Measurements from ENCODE around the gene CFAP299.

Gene CFAP299

DNA sequence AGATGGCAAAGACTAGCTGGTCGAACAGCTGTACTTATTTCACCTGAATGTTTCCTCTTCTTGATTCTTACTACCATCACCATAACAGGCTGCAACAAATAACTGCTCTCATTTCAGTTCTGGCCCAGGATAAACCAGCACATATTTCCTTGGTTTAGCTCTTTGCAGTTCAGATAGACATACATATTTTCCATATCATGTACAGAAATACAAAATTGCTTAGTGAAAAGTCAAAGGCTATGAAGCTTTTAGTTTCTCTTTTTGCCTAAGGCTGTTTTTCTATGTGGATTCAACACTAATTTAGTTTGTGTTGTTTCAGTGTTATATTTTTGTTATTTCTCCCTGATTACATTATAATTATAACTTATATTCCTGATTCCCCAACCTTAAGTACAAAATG is 591.4 kb downstream of the CFAP299 start:
- DNase-seq (ENCODE audit: low spot score), result no peak

DNA sequence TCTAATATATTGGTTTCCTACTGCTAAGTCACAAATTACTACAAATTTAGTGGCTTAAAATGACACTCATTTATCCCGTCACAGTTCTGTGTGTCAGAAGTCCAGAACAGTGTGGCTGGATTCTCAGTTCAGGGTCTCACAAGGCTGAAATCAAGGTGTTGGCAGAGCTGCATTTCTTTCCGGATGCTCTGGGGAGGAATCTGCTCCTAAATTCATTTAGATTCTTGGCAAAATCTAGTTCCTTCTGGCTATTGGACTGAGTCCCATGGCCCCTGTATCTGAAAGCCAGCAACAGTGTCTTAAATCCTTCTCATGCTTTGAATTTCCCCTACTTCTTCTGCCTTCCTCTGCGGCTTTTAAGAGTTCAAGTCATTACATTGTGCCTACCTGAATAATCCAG is 591.9 kb downstream of the CFAP299 start:
- no peak for DNase-seq (ENCODE audit: low spot score)

DNA sequence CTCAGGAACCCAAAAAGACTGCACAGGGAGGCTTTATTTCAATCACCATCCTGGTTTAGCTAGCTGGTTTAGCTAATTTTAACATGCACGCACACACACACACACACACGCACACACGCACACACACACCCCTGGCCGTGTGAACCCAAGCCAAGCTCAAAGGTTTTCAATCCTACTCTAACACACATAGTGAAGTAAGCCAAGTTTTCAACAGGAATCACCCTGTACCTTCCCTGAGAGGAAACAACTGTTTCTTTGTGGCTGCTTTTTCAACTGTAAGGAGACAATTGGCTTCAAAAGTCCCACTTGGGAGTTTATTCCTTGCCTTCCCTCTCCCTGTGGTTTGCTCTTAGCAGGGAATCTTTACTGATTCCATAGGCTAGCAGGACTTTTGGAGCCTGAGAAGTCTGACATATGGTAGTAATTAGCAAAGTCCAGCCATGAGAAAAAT is 596.1 kb downstream of the CFAP299 start:
- no peak for DNase-seq (ENCODE audit: low spot score)

DNA sequence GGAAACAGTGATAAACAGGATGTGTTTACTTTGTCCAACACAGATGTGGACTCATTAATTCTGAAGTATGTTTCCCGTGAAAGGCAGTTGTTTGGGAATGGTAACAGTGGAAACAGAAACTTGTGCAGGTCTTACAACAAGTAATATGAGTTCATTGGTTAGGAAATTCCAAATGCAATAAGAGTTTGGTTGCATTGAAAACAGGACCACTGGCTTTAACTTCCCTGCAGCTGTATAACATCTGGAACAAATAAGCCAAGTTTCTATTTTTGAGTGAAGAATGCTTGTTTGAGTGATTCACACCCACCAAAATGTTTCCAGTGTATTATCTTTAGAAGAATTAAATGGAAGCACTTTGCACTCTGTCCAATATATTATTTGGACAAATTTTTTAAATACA is 612.6 kb downstream of the CFAP299 start:
- DNase-seq (ENCODE audit: low spot score), result no peak

DNA sequence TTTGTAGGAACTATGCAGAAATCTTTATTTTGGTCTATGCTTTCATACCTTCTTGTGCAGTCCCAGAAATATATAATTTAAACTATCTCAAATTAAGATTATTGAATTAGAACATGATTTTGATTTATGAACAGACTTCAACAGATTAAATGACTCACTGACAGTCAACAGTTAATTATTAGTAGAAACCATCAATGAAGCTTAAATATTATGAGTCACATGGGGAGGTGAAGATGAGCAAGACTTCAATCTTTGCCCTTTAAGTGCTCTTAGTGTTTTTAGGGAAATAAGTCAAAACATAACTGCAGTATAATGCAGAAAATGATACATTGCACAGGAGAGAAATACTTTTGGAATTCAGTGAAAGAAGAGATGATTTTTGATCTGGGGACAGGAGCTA is 613.5 kb downstream of the CFAP299 start:
- DNase-seq (ENCODE audit: low spot score), result no peak

DNA sequence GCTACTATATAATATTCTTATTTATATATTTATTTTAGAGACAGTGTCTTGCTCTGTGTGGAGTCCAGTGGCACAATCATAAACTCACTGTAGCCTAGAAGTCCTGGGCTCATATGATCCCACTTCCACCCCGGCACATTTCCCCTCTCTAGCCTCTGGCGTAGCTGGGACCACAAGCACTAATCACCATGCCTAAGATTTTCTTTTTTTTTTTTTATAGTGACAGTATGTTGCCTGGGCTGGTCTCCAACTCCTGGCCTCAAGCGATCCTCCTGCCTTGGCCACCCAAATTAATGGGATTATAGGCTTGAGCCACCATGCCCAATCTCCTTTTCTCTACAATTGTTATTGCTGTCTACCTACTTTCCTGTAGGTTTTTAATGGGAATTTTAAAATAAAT is 620.9 kb downstream of the CFAP299 start:
- DNase-seq (ENCODE audit: low spot score), result no peak

DNA sequence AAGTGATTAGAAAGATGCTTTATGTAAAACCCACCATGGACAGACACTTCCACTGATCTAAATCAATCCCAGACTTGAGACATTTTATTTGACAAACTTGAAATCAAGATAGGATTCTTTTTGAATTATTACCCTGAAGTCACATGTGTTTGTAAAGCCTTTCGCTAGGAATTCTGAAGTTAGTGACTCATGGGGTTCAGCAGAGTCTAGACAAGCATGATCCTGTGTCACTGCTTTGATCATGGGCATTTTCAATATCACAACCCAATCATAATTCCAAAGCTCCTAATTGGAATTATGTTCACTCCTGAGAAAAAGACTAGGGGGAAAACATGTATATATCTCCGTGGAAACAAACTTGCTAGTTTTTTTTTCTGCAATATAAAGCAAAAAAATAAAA is 627.5 kb downstream of the CFAP299 start:
- no peak for DNase-seq (ENCODE audit: low spot score)

DNA sequence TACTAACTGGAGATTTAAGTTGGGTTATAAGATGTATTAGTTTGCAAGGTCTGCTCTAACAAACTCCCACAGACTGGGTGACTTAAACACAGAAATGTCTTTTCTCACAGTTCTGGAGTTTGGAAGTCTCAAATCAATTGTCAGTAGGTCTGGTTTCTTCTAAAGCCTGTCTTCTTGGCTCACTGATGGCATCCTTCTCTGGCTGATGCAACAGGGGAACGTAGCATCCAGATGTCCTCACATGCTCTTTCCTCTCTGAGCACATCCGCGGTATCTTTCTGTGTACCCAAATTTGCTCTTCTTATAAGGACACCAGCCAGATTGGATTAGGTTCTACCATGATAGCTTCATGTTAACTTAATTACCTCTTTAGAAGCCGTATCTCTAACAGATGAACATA is 631.8 kb downstream of the CFAP299 start:
- DNase-seq (ENCODE audit: low spot score), result no peak

DNA sequence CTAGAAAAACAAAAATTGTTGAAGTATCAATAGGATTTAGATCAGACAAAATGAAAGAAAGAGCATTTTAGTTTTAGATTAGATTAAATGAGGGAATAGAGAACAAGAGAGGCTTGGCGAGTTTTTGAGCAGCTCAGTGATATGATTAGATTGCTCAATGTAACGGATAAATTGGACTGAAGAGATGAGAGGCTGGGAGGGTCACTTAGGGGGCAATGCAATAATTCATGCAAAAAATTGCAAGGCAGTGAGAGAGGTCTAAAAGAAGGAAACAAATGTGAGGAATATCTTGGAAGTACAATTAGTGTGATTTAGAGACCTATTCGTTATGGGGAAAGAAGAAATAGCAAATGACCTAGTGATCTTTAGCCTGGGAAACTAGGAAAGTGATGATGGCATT is 644.7 kb downstream of the CFAP299 start:
- DNase-seq (ENCODE audit: low spot score), result no peak

DNA sequence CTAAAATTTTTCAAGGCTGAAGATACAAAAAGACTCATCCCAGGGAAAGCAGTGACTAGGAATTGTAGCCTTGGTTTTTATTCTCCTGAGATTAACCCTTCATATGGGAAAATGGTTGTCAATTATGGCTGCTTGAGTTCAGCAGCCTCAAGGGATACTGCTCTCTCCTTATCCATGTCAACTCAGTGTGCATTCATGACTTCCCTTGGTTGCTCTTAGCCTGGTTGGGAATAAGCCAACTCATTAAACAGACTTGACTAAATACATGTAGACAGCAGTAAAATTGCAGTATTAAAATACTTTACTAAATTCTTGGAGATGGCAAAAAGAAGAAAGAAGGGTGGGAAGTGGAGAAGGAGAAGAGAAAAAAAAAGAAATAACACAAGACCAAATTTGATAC is 650.5 kb downstream of the CFAP299 start:
- DNase-seq (ENCODE audit: low spot score), result no peak

DNA sequence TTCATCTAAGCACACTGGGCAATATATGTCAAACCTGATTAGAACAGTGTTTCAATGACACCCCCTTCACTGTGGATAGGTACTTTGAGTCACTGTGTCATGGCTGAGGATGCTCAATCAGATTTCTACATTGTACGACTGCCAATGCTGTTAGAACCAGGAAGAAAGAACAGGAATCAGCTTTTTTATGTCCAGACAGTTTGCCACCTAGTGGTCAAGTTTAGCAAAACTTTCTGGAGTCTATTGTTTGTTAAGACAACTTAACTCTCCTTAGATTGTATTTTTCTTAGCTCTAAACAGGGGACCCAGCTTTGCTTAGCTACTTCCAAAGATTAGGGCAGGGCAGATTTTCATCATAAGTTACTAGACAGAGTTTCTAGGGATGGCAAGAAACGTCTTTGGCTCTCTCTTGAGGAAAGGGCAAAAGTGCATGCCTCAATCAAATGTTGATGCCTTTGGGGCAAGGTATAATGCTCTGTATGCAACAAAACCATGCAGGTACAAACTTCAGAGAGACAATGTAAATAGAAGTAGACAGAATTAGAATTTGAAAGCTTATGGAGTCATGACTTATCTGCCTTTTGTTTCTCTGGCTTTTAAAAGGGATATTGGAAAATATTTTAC is 654.5 kb downstream of the CFAP299 start:
- DNase-seq (ENCODE audit: low spot score), result peak; percentile 64

DNA sequence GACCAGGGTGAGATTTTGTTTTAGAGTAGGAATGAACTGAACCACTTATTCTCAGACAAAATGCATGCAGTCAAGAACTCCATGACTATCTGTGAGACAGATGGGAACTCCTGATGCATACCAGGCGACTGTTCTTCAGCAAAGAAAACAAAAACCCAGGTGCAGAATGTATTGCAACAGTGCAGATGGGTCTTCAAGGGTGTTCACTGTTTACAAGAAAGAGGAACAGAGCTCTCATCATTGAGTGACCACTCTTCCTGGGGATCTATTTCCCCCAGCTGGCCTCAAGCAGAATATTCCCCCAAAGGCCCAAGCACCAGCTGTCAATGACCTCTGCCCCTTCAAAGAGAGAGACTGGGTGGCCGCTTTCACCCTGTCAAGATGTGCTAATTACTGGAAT is 655.3 kb downstream of the CFAP299 start:
- DNase-seq (ENCODE audit: low spot score), result no peak

DNA sequence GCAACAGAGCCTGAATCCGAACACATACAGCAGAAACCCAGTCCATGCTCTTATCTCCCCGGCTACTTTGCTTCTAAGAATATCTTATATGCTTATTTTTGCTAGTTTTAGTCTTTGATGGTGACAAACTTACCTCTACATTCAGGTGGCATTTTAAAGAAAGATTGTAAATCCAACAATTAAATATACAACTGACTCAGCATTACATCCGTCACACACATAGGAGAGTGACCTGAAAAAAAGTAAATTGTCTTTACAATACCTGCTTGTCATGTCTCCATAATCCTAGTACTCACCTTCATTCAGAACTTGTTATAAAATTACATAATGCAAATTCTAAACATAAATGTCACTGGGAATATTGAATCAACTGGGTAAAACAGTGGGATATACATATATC is 664.4 kb downstream of the CFAP299 start:
- DNase-seq (ENCODE audit: low spot score), result no peak

DNA sequence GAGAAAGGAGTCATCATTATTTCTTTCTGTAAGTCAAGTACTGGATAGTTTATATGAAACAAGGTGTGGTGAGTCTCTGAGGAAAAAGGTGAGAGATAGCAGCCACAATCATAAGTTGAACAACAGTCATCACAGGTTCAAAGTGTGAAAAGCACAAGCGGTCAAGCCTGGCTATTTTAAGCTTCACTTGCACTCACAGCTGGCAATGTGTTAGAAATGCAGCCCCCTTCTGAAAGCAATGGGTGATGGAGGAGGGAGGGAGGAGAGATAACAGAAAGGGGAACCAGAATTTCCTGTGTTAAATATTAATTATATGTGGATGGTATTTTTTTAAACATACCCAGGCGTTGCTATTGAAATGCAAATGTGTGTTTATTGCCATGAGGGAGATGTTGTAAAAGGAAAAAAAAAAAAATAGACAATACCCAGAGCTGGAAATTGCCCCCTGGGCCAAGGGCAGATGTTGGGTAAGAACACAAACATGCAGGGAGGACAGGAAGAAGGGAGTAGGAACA is 668.1 kb downstream of the CFAP299 start:
- no peak for DNase-seq (ENCODE audit: low spot score)

DNA sequence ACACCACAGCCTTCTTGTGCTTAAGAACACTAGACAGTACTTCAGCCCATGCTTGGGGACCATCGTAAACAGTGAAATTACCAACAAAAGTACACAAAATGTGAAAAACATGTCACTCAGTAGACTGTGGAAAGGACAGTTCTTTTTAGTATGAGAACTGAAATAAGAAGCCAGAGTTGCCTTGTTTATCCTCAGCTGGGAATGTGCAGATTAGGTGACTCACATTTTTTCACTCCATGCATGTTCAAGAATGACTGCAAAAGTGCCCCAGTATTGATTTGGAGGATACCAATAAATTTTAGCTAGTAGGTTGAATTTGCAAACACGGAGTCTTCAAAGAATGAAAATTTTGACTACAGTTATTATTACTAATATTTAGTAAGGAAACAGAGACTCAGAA is 671.9 kb downstream of the CFAP299 start:
- no peak for DNase-seq (ENCODE audit: low spot score)
